ENCODE data around the gene TBX10. TPM values are rescaled to one million over a fixed set of nuclear protein-coding genes. Genes with fewer than 3 reads are reported as not detected.
A peak's percentile ranks its signal among the peaks of the same experiment; 100 is the strongest.

The TBX10 gene
- total RNA-seq, 2 donors from 2014 or later: not detected

GRCh38 chr11:67631411-67631810, 8.2 kb downstream of the TBX10 start:
- H3K27ac ChIP-seq (ENCODE audit: low read depth, low read length): no peak overlapping the region
- TF ChIP-seq, protein P1, sequence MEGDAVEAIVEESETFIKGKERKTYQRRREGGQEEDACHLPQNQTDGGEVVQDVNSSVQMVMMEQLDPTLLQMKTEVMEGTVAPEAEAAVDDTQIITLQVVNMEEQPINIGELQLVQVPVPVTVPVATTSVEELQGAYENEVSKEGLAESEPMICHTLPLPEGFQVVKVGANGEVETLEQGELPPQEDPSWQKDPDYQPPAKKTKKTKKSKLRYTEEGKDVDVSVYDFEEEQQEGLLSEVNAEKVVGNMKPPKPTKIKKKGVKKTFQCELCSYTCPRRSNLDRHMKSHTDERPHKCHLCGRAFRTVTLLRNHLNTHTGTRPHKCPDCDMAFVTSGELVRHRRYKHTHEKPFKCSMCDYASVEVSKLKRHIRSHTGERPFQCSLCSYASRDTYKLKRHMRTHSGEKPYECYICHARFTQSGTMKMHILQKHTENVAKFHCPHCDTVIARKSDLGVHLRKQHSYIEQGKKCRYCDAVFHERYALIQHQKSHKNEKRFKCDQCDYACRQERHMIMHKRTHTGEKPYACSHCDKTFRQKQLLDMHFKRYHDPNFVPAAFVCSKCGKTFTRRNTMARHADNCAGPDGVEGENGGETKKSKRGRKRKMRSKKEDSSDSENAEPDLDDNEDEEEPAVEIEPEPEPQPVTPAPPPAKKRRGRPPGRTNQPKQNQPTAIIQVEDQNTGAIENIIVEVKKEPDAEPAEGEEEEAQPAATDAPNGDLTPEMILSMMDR (conservative IDR thresholded peaks at IDR 0.05): no peak
- peak; percentile 76 for DNase-seq
- peak overlapping the region; percentile 78 for H3K4me3 ChIP-seq (ENCODE audit: low read length)
- Mint-ChIP-seq H3K27me3 (ENCODE audit: insufficient read depth) (no peaks in the 10 kb centered on the region), H3K4me3 (peak overlapping the region; percentile 65), H3K4me1 (peaks cover 7% of the 10 kb centered on the region), H3K9me3 (no peaks in the 10 kb centered on the region), H3K27ac (peak overlapping the region; percentile 94), H3K36me3 (ENCODE audit: low read depth) (peaks cover 10% of the 10 kb centered on the region)
- H3K36me3 ChIP-seq (ENCODE audit: control insufficient read depth, insufficient read depth, low read length): no peaks in the 10 kb centered on the region
- H3K27me3 ChIP-seq (ENCODE audit: control insufficient read depth, insufficient read depth, low read length, poor library complexity, severe bottlenecking): no peaks in the 10 kb centered on the region
- H3K9ac ChIP-seq (ENCODE audit: extremely low read depth, low read length, poor library complexity, severe bottlenecking): no peak overlapping the region
- H3K4me1 ChIP-seq (ENCODE audit: control insufficient read depth, insufficient read depth, low read length): peaks cover 8% of the 10 kb centered on the region
- WGBS, 2 experiments (ENCODE audit: insufficient coverage in 1 of 2, insufficient read length in 1 of 2): 79 to 100% methylated on average over 1 to 7 of the region's 7 CpGs
- H3K9me3 ChIP-seq (ENCODE audit: control insufficient read depth, low read length): no peaks in the 10 kb centered on the region

GRCh38 chr11:67630943-67631331, 8.6 kb downstream of the TBX10 start:
- Histone ChIP-seq H3K36me3 (ENCODE audit: control insufficient read depth, insufficient read depth, low read length) (no peaks in the 10 kb centered on the region), H3K27me3 (ENCODE audit: control insufficient read depth, insufficient read depth, low read length, poor library complexity, severe bottlenecking) (no peaks in the 10 kb centered on the region), H3K9ac (ENCODE audit: extremely low read depth, low read length, poor library complexity, severe bottlenecking) (peak overlapping the region; percentile 25), H3K9me3 (ENCODE audit: control insufficient read depth, low read length) (no peaks in the 10 kb centered on the region), H3K27ac (ENCODE audit: low read depth, low read length) (peak overlapping the region; percentile 83), H3K4me1 (ENCODE audit: control insufficient read depth, insufficient read depth, low read length) (peaks cover 8% of the 10 kb centered on the region), H3K4me3 (ENCODE audit: low read length) (peak overlapping the region; percentile 78)
- Mint-ChIP-seq H3K9me3 (no peaks in the 10 kb centered on the region), H3K4me3 (peak overlapping the region; percentile 65), H3K36me3 (ENCODE audit: low read depth) (peaks cover 14% of the 10 kb centered on the region), H3K4me1 (peaks cover 7% of the 10 kb centered on the region), H3K27me3 (ENCODE audit: insufficient read depth) (no peaks in the 10 kb centered on the region), H3K27ac (peak overlapping the region; percentile 94)
- no peak for DNase-seq
- TF ChIP-seq, protein P1 (conservative IDR thresholded peaks at IDR 0.05): no peak
- WGBS, 2 experiments (ENCODE audit: insufficient coverage in 1 of 2, insufficient read length in 1 of 2): 46 to 65% methylated on average over 7 to 16 of the region's 16 CpGs

DNA sequence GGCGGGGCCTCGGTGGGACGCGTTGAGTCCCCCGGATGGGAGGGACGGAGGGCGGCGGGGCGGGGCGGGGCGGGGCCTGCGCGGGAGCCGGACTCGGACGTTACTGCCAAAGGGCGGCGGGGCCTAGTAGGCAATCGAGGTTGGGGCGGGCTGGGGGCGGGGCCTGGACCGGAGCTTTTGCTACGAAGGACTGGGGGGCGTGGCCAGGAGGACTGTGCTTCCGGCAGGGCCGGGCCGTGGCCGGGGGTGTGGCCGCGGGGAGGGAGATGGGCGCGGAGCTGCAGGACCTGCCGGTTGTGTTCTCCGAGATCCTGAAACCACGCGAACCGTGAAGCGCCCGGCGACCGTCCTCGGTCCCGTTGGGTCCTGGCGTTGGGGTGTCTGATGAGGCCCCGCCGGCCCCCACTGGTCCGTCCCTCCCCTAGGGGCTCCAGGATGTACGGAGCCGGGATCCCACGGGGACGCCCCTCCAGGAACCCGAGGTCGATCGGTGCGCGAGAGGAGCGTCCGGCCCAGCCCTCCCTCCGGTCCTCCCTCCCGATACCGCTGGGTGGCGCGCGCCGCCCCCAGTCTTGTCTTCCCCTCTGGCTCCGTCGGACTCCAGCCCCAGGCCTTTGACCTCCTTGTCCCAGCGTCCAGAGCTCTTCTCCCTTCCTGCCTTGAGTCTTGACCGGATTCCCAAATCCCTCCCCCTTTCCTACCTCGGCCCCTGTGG, 9.2 kb downstream of the TBX10 start:
- H3K9ac ChIP-seq (ENCODE audit: extremely low read depth, low read length, poor library complexity, severe bottlenecking): peak overlapping the region; percentile 25
- peak overlapping the region; percentile 78 for H3K4me3 ChIP-seq (ENCODE audit: low read length)
- no peaks in the 10 kb centered on the region for H3K36me3 ChIP-seq (ENCODE audit: control insufficient read depth, insufficient read depth, low read length)
- peaks cover 7% of the 10 kb centered on the region for H3K4me1 Mint-ChIP-seq
- H3K27ac ChIP-seq (ENCODE audit: low read depth, low read length): peak overlapping the region; percentile 83
- H3K4me1 ChIP-seq (ENCODE audit: control insufficient read depth, insufficient read depth, low read length): peaks cover 8% of the 10 kb centered on the region
- peaks cover 15% of the 10 kb centered on the region for H3K36me3 Mint-ChIP-seq (ENCODE audit: low read depth)
- H3K27me3 Mint-ChIP-seq (ENCODE audit: insufficient read depth): no peaks in the 10 kb centered on the region
- whole genome bisulfite sequencing, 2 experiments (ENCODE audit: insufficient coverage in 1 of 2, insufficient read length in 1 of 2): 1% methylated on average over 26 to 70 of the region's 70 CpGs
- H3K4me3 Mint-ChIP-seq: peak overlapping the region; percentile 65
- H3K9me3 Mint-ChIP-seq: no peaks in the 10 kb centered on the region
- DNase-seq: peak; percentile 100
- H3K9me3 ChIP-seq (ENCODE audit: control insufficient read depth, low read length): no peaks in the 10 kb centered on the region
- TF ChIP-seq, protein P1 (conservative IDR thresholded peaks at IDR 0.05): peak; percentile 95
- peak overlapping the region; percentile 94 for H3K27ac Mint-ChIP-seq
- no peaks in the 10 kb centered on the region for H3K27me3 ChIP-seq (ENCODE audit: control insufficient read depth, insufficient read depth, low read length, poor library complexity, severe bottlenecking)

Measured in endodermal cell (in vitro differentiated cells).